ENCODE data around the gene PSMD1. TPM values are rescaled to one million over a fixed set of nuclear protein-coding genes. Genes with fewer than 3 reads are reported as not detected.

Gene PSMD1
- total RNA-seq, 1 experiment from 2014 or later, result 245 TPM

- no peaks in the 10 kb centered on the region for H3K9me3 ChIP-seq (ENCODE audit: low read depth, low read length, poor library complexity, severe bottlenecking)
- H3K27me3 ChIP-seq (replicated peaks; ENCODE audit: insufficient read depth, low read depth, low read length, poor library complexity), result peaks cover 49% of the 10 kb centered on the region
- no peaks in the 10 kb centered on the region for H3K4me1 ChIP-seq (ENCODE audit: insufficient read depth, low read length, poor library complexity, severe bottlenecking)
- TF ChIP-seq CTCF (conservative IDR thresholded peaks at IDR 0.05; ENCODE audit: low read depth, low read length), result no peak
- TF ChIP-seq EZH2 (IDR thresholded peaks at IDR 0.05; ENCODE audit: borderline replicate concordance, low read depth, low read length, poor library complexity, severe bottlenecking), result no peak
- DNase-seq (ENCODE audit: low spot score), result no peak
- ChIA-PET POLR2A (ENCODE audit: low non-redundant PET) (no interaction called here), CTCF (interaction anchor here (0.6 kb wide), 1 partner anchor 25 kb away, joined by 3 read pairs; no protein-coding TSS in a partner anchor)
- H3K4me3 ChIP-seq (ENCODE audit: low read depth, low read length, poor library complexity, severe bottlenecking), result no peak overlapping the region
- BruUV-seq (replicated peaks), result no TSS peak
- no peaks in the 10 kb centered on the region for H3K36me3 ChIP-seq (ENCODE audit: insufficient read depth, low read length, poor library complexity, severe bottlenecking)
- H3K27ac ChIP-seq (ENCODE audit: low read depth, low read length, poor library complexity, severe bottlenecking), result no peak overlapping the region
- intact Hi-C loops (cut with micrococcal nuclease; ENCODE audit: unreplicated experiment), result no loop called here
Observed at GRCh38 chr2:231033147-231034132, 23.2 kb upstream of the PSMD1 start.

GRCh38 chr2:231034291-231034882 is 22.3 kb upstream of the PSMD1 start:
- CTCF ChIA-PET, result no interaction called here
- no peak overlapping the region for H3K27ac ChIP-seq (ENCODE audit: low read depth, low read length, poor library complexity, severe bottlenecking)
- DNase-seq (ENCODE audit: low spot score), result no peak
- no peak overlapping the region for H3K4me3 ChIP-seq (ENCODE audit: low read depth, low read length, poor library complexity, severe bottlenecking)
- POLR2A ChIA-PET (ENCODE audit: low non-redundant PET), result no interaction called here
- H3K9me3 ChIP-seq (ENCODE audit: low read depth, low read length, poor library complexity, severe bottlenecking), result no peaks in the 10 kb centered on the region
- BruUV-seq (replicated peaks), result no TSS peak
- TF ChIP-seq CTCF (conservative IDR thresholded peaks at IDR 0.05; ENCODE audit: low read depth, low read length) (no peak), EZH2 (IDR thresholded peaks at IDR 0.05; ENCODE audit: borderline replicate concordance, low read depth, low read length, poor library complexity, severe bottlenecking) (no peak)
- H3K27me3 ChIP-seq (replicated peaks; ENCODE audit: insufficient read depth, low read depth, low read length, poor library complexity), result peaks cover 59% of the 10 kb centered on the region
- no peaks in the 10 kb centered on the region for H3K36me3 ChIP-seq (ENCODE audit: insufficient read depth, low read length, poor library complexity, severe bottlenecking)
- H3K4me1 ChIP-seq (ENCODE audit: insufficient read depth, low read length, poor library complexity, severe bottlenecking), result no peaks in the 10 kb centered on the region
- intact Hi-C loops (cut with micrococcal nuclease; ENCODE audit: unreplicated experiment), result no loop called here

- Histone ChIP-seq H3K4me1 (ENCODE audit: insufficient read depth, low read length, poor library complexity, severe bottlenecking) (no peaks in the 10 kb centered on the region), H3K27ac (ENCODE audit: low read depth, low read length, poor library complexity, severe bottlenecking) (no peak overlapping the region), H3K36me3 (ENCODE audit: insufficient read depth, low read length, poor library complexity, severe bottlenecking) (no peaks in the 10 kb centered on the region), H3K4me3 (ENCODE audit: low read depth, low read length, poor library complexity, severe bottlenecking) (no peak overlapping the region), H3K27me3 (replicated peaks; ENCODE audit: insufficient read depth, low read depth, low read length, poor library complexity) (peaks cover 76% of the 10 kb centered on the region), H3K9me3 (ENCODE audit: low read depth, low read length, poor library complexity, severe bottlenecking) (no peaks in the 10 kb centered on the region)
- TF ChIP-seq CTCF (conservative IDR thresholded peaks at IDR 0.05; ENCODE audit: low read depth, low read length), result no peak
- no peak for TF ChIP-seq EZH2 (IDR thresholded peaks at IDR 0.05; ENCODE audit: borderline replicate concordance, low read depth, low read length, poor library complexity, severe bottlenecking)
- ChIA-PET CTCF (no interaction called here), POLR2A (ENCODE audit: low non-redundant PET) (no interaction called here)
- intact Hi-C loops (cut with micrococcal nuclease; ENCODE audit: unreplicated experiment), result no loop called here
- DNase-seq (ENCODE audit: low spot score), result no peak
- no TSS peak for BruUV-seq (replicated peaks)
Observed at GRCh38 chr2:231036131-231036530, 20.5 kb upstream of the PSMD1 start.
